ENCODE data around the gene CALHM2. TPM values are rescaled to one million over a fixed set of nuclear protein-coding genes. Genes with fewer than 3 reads are reported as not detected.
A peak's percentile ranks its signal among the peaks of the same experiment; 100 is the strongest.

The CALHM2 gene
- total RNA-seq, 1 experiment from 2014 or later: 1.9 TPM

- no peak within 1 kb of the TSS for H3K4me3 Mint-ChIP-seq
- H3K4me1 Mint-ChIP-seq: peaks cover 3% of the 10 kb centered on the region; the same call in 1 of the 2 replicates
- POLR2A ChIA-PET: interaction anchor here (0.6 kb wide), 1 partner anchor 592 kb away, joined by 6 read pairs; no protein-coding TSS in a partner anchor
- DNase-seq (ENCODE audit: low spot score) (peak; percentile 65), ATAC-seq (peak; percentile 93)
- CTCF ChIA-PET: interaction anchor here (0.6 to 2.1 kb wide), 8 partner anchors 11 to 227 kb away, joined by 3 to 25 read pairs (median 4); no protein-coding TSS in a partner anchor
- TF ChIP-seq, protein P1, sequence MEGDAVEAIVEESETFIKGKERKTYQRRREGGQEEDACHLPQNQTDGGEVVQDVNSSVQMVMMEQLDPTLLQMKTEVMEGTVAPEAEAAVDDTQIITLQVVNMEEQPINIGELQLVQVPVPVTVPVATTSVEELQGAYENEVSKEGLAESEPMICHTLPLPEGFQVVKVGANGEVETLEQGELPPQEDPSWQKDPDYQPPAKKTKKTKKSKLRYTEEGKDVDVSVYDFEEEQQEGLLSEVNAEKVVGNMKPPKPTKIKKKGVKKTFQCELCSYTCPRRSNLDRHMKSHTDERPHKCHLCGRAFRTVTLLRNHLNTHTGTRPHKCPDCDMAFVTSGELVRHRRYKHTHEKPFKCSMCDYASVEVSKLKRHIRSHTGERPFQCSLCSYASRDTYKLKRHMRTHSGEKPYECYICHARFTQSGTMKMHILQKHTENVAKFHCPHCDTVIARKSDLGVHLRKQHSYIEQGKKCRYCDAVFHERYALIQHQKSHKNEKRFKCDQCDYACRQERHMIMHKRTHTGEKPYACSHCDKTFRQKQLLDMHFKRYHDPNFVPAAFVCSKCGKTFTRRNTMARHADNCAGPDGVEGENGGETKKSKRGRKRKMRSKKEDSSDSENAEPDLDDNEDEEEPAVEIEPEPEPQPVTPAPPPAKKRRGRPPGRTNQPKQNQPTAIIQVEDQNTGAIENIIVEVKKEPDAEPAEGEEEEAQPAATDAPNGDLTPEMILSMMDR (IDR thresholded peaks at IDR 0.05): no peak
- TF ChIP-seq RORB (CRISPR knock-in tag; IDR thresholded peaks at IDR 0.05) (no peak), ZNF512 (CRISPR knock-in tag; IDR thresholded peaks at IDR 0.05; ENCODE audit: borderline replicate concordance) (no peak), NFYB (CRISPR knock-in tag; conservative IDR thresholded peaks at IDR 0.05; ENCODE audit: low read depth) (0 out of 2 replicates have a peak, but pooled peaks have one; percentile 14), SOX15 (CRISPR knock-in tag; IDR thresholded peaks at IDR 0.05) (no peak), ETV6 (CRISPR knock-in tag; IDR thresholded peaks at IDR 0.05) (no peak), ARID4B (CRISPR knock-in tag; IDR thresholded peaks at IDR 0.05; ENCODE audit: borderline replicate concordance) (no peak), ZBTB21 (CRISPR knock-in tag; IDR thresholded peaks at IDR 0.05; ENCODE audit: borderline replicate concordance) (no peak), ZBTB43 (CRISPR knock-in tag; IDR thresholded peaks at IDR 0.05) (no peak), ATF3 (CRISPR knock-in tag; conservative IDR thresholded peaks at IDR 0.05) (no peak), ZNF138 (CRISPR knock-in tag; conservative IDR thresholded peaks at IDR 0.05) (no peak), MXD4 (CRISPR knock-in tag; IDR thresholded peaks at IDR 0.05; ENCODE audit: borderline replicate concordance) (no peak)
- TF ChIP-seq, protein P2, sequence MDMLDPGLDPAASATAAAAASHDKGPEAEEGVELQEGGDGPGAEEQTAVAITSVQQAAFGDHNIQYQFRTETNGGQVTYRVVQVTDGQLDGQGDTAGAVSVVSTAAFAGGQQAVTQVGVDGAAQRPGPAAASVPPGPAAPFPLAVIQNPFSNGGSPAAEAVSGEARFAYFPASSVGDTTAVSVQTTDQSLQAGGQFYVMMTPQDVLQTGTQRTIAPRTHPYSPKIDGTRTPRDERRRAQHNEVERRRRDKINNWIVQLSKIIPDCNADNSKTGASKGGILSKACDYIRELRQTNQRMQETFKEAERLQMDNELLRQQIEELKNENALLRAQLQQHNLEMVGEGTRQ (CRISPR knock-in tag; IDR thresholded peaks at IDR 0.05): peak; percentile 21; the same call in 1 of the 2 replicates
- TF ChIP-seq, protein P3, sequence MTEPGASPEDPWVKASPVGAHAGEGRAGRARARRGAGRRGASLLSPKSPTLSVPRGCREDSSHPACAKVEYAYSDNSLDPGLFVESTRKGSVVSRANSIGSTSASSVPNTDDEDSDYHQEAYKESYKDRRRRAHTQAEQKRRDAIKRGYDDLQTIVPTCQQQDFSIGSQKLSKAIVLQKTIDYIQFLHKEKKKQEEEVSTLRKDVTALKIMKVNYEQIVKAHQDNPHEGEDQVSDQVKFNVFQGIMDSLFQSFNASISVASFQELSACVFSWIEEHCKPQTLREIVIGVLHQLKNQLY (CRISPR knock-in tag; IDR thresholded peaks at IDR 0.05): no peak
- TF ChIP-seq, protein P4, sequence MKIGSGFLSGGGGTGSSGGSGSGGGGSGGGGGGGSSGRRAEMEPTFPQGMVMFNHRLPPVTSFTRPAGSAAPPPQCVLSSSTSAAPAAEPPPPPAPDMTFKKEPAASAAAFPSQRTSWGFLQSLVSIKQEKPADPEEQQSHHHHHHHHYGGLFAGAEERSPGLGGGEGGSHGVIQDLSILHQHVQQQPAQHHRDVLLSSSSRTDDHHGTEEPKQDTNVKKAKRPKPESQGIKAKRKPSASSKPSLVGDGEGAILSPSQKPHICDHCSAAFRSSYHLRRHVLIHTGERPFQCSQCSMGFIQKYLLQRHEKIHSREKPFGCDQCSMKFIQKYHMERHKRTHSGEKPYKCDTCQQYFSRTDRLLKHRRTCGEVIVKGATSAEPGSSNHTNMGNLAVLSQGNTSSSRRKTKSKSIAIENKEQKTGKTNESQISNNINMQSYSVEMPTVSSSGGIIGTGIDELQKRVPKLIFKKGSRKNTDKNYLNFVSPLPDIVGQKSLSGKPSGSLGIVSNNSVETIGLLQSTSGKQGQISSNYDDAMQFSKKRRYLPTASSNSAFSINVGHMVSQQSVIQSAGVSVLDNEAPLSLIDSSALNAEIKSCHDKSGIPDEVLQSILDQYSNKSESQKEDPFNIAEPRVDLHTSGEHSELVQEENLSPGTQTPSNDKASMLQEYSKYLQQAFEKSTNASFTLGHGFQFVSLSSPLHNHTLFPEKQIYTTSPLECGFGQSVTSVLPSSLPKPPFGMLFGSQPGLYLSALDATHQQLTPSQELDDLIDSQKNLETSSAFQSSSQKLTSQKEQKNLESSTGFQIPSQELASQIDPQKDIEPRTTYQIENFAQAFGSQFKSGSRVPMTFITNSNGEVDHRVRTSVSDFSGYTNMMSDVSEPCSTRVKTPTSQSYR (CRISPR knock-in tag; IDR thresholded peaks at IDR 0.05): no peak
- H3K27me3 Mint-ChIP-seq (ENCODE audit: low read depth): no peaks in the 10 kb centered on the region
- H3K36me3 Mint-ChIP-seq: no peaks in the 10 kb centered on the region
- H3K9me3 Mint-ChIP-seq: no peaks in the 10 kb centered on the region
- no peak within 1 kb of the TSS for H3K27ac Mint-ChIP-seq
Measured at GRCh38 chr10:103458720-103459119, 6.5 kb upstream of the CALHM2 start, which contains the start of gene CALHM1. Gene CALHM1, minus strand, starts transcription at chr10:103458900. Its CDS starts 149 bp downstream, at chr10:103458751.
